ENCODE measurements around the gene CAMTA1. TPM values are rescaled to one million over a fixed set of nuclear protein-coding genes. Genes with fewer than 3 reads are reported as not detected.

CAMTA1 gene
- polyA plus RNA-seq, 1 donor (not counting 4 experiments of a cell fraction or from before 2014, with no cell fraction given): 51.4 TPM

- Histone ChIP-seq H3K27me3 (ENCODE audit: control insufficient read depth, extremely low read depth, insufficient read depth, low read length) (peaks cover 11% of the 10 kb centered on the region), H3K4me2 (ENCODE audit: control insufficient read depth, extremely low read depth, insufficient read depth, low read depth, low read length) (no peak overlapping the region), H3K79me2 (ENCODE audit: control insufficient read depth, insufficient read depth, low read length) (no peaks in the 10 kb centered on the region), H4K20me1 (ENCODE audit: control insufficient read depth, extremely low read depth, insufficient read depth, low read length) (no peaks in the 10 kb centered on the region), H3K4me3 (ENCODE audit: control insufficient read depth in 2 of 3, extremely low read depth in 1 of 3, insufficient read depth in 2 of 3, low read depth in 1 of 3, low read length in 3 of 3) (no peak overlapping the region), H3K27ac (ENCODE audit: control insufficient read depth, insufficient read depth, low read length) (no peak overlapping the region), H2AFZ (ENCODE audit: control insufficient read depth, low read length) (no peak overlapping the region), H3K36me3 (ENCODE audit: control insufficient read depth in 2 of 2, extremely low read depth in 1 of 2, insufficient read depth in 2 of 2, low read length in 2 of 2) (no peaks in the 10 kb centered on the region), H3K9me1 (ENCODE audit: control insufficient read depth, extremely low read depth, insufficient read depth, low read length) (no peaks in the 10 kb centered on the region), H3K9ac (ENCODE audit: control insufficient read depth, extremely low read depth, insufficient read depth, low read length) (no peak overlapping the region), H3K4me1 (ENCODE audit: control insufficient read depth, extremely low read depth, insufficient read depth, low read length) (peaks cover 20% of the 10 kb centered on the region), H3K9me3 (ENCODE audit: control insufficient read depth, low read depth, low read length) (no peaks in the 10 kb centered on the region)
- TF ChIP-seq CTCF (optimal IDR thresholded peaks at IDR 0.05 in 1 of 3, IDR thresholded peaks at IDR 0.05 in 1 of 3, conservative IDR thresholded peaks at IDR 0.05 in 1 of 3; ENCODE audit: extremely low read depth in 1 of 3, insufficient read depth in 2 of 3, low read length in 3 of 3) (no peak), EZH2 (IDR thresholded peaks at IDR 0.05; ENCODE audit: low read length) (no peak)
- dilution Hi-C loops (cut with MboI; ENCODE audit: extremely low pct_ligation_motif_present, low sequenced_read_pairs): no loop called here
- FAIRE-seq (no peak), DNase-seq (ENCODE audit: low read depth, low spot score) (no peak)
Observed at GRCh38 chr1:6923416-6923815, 138.2 kb downstream of the CAMTA1 start.

- no peaks in the 10 kb centered on the region for H4K20me1 ChIP-seq (ENCODE audit: control insufficient read depth, extremely low read depth, insufficient read depth, low read length)
- no peak overlapping the region for H2AFZ ChIP-seq (ENCODE audit: control insufficient read depth, low read length)
- no peak overlapping the region for H3K9ac ChIP-seq (ENCODE audit: control insufficient read depth, extremely low read depth, insufficient read depth, low read length)
- H3K27ac ChIP-seq (ENCODE audit: control insufficient read depth, insufficient read depth, low read length): no peak overlapping the region
- H3K4me2 ChIP-seq (ENCODE audit: control insufficient read depth, extremely low read depth, insufficient read depth, low read depth, low read length): no peak overlapping the region
- H3K9me3 ChIP-seq (ENCODE audit: control insufficient read depth, low read depth, low read length): no peaks in the 10 kb centered on the region
- no peaks in the 10 kb centered on the region for H3K36me3 ChIP-seq (ENCODE audit: control insufficient read depth in 2 of 2, extremely low read depth in 1 of 2, insufficient read depth in 2 of 2, low read length in 2 of 2)
- DNase-seq (ENCODE audit: low read depth, low spot score) (no peak), FAIRE-seq (no peak)
- H3K4me1 ChIP-seq (ENCODE audit: control insufficient read depth, extremely low read depth, insufficient read depth, low read length): peaks cover 12% of the 10 kb centered on the region
- no peak overlapping the region for H3K4me3 ChIP-seq (ENCODE audit: control insufficient read depth in 2 of 3, extremely low read depth in 1 of 3, insufficient read depth in 2 of 3, low read depth in 1 of 3, low read length in 3 of 3)
- H3K27me3 ChIP-seq (ENCODE audit: control insufficient read depth, extremely low read depth, insufficient read depth, low read length): peaks cover 11% of the 10 kb centered on the region
- TF ChIP-seq CTCF (optimal IDR thresholded peaks at IDR 0.05 in 1 of 3, IDR thresholded peaks at IDR 0.05 in 1 of 3, conservative IDR thresholded peaks at IDR 0.05 in 1 of 3; ENCODE audit: extremely low read depth in 1 of 3, insufficient read depth in 2 of 3, low read length in 3 of 3) (no peak), EZH2 (IDR thresholded peaks at IDR 0.05; ENCODE audit: low read length) (no peak)
- no peaks in the 10 kb centered on the region for H3K9me1 ChIP-seq (ENCODE audit: control insufficient read depth, extremely low read depth, insufficient read depth, low read length)
- no peaks in the 10 kb centered on the region for H3K79me2 ChIP-seq (ENCODE audit: control insufficient read depth, insufficient read depth, low read length)
- dilution Hi-C loops (cut with MboI; ENCODE audit: extremely low pct_ligation_motif_present, low sequenced_read_pairs): no loop called here
Observed at GRCh38 chr1:6923955-6924881, 139.0 kb downstream of the CAMTA1 start.

Measured in keratinocyte (primary cell).